Omental fat pad (tissue), 4 donors: Measurements from ENCODE around the gene DNMT1. TPM values are rescaled to one million over a fixed set of nuclear protein-coding genes. Genes with fewer than 3 reads are reported as not detected.
"Not testable (repeated sequence)": the region's sequence is repeated elsewhere in the genome, so short reads cannot be mapped to it uniquely, and the experiment has no call there.

Source experiments
- ATAC-seq: fragments of 150-250 bp; one replicate; pipeline ENCODE4 v1.9.1; 2016; ENCODE audit warnings: mild to moderate bottlenecking, moderate library complexity; ENCODE audit not compliant: low FRiP score
- DNase-seq: peaks from one replicate; pipeline ENCODE4 v3.0.0-alpha.2; 2019; ENCODE audit warnings: low spot score
- total RNA-seq, 4 donors: library from RNA; depleted of rRNA; stranded (reverse); fragments of >200 nt; gene quantifications; one replicate each; pipeline ENCODE4 v1.1.0, GENCODE V29; 2016
- TF ChIP-seq, protein P1 (sequence below), 3 donors: fragments of 450-650 bp; IDR thresholded peaks; one replicate each; pipeline ENCODE4 v1.5.1; 2016 to 2017; ENCODE audit warnings: antibody characterized with exemption in 3 of 3, mild to moderate bottlenecking in 3 of 3, moderate library complexity in 2 of 3

DNMT1 gene
- total RNA-seq, 4 donors from 2014 or later, result 38.4 to 84.7 (median 50.2) TPM

DNA sequence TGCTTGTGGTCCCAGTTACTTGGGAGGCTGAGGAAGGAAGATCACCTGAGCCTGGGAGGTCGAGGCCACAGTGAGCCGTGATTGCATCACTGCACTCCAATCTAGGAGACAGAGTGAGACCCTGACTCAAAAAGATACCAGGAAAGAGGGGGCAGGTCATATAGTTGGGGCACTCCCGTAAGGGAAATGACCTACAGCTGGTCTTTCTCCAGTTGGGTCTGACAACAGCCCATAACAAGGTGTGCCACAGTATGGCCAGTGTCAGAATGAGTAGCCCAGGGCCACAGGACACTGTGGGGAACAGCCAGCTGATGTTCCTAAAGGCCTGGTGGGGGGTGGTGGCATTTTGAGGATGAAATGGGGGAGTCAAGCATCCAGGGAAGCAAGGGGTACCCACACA, 10.8 kb downstream of the DNMT1 start:
- DNase-seq (no peak), ATAC-seq (no peak)
- TF ChIP-seq, protein P1, sequence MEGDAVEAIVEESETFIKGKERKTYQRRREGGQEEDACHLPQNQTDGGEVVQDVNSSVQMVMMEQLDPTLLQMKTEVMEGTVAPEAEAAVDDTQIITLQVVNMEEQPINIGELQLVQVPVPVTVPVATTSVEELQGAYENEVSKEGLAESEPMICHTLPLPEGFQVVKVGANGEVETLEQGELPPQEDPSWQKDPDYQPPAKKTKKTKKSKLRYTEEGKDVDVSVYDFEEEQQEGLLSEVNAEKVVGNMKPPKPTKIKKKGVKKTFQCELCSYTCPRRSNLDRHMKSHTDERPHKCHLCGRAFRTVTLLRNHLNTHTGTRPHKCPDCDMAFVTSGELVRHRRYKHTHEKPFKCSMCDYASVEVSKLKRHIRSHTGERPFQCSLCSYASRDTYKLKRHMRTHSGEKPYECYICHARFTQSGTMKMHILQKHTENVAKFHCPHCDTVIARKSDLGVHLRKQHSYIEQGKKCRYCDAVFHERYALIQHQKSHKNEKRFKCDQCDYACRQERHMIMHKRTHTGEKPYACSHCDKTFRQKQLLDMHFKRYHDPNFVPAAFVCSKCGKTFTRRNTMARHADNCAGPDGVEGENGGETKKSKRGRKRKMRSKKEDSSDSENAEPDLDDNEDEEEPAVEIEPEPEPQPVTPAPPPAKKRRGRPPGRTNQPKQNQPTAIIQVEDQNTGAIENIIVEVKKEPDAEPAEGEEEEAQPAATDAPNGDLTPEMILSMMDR (IDR thresholded peaks at IDR 0.05), result no peak

DNA sequence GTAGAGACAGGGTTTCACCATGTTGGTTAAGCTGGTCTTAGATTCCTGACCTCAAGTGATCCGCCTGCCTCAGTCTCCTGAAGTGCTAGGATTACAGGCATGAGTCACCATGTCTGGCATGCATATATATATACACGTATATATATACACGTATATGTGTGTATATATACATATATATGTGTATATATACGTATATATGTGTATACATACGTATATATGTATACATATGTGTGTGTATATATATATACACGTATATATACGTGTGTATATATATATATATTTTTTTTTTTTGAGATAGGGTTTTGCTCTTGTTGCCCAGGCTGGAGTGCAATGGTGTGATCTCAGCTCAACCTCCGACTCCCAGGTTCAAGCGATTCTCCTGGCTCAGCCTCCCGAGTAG, 11.9 kb downstream of the DNMT1 start:
- TF ChIP-seq, protein P1 (IDR thresholded peaks at IDR 0.05), result no peak
- DNase-seq (no peak), ATAC-seq (no peak)

- TF ChIP-seq, protein P1 (IDR thresholded peaks at IDR 0.05), result no peak
- no peak for DNase-seq
Observed at GRCh38 chr19:10182076-10182475, 12.7 kb downstream of the DNMT1 start.

GRCh38 chr19:10180459-10180858, 14.3 kb downstream of the DNMT1 start:
- TF ChIP-seq, protein P1 (IDR thresholded peaks at IDR 0.05), result no peak
- no peak for DNase-seq
- no peak for ATAC-seq

More at GRCh38 chr19:10182076-10182475, 12.7 kb downstream of the DNMT1 start:
- no peak for ATAC-seq

GRCh38 chr19:10180024-10180423, 14.7 kb downstream of the DNMT1 start:
- ATAC-seq, DNase-seq: not testable (repeated sequence)

DNA sequence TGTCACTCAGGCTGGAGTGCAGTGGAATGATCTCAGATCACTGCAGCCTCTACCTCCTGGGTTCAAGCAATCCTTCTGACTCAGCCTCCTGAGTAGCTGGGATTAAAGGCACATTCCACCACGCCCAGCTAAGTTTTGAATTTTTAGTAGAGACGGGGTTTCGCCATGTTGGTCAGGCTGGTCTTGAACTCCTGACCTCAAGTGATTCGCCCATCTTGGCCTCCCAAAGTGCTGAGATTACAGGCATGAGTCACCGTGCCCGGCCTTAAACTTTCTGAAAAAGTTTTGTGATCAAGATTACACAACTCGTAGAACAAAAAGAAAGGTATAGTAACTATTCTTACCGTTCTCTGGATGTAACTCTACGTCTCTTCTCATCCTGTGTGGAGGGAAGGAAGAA, 21.2 kb downstream of the DNMT1 start:
- TF ChIP-seq, protein P1 (IDR thresholded peaks at IDR 0.05), result no peak
- ATAC-seq (no peak), DNase-seq (no peak)

DNA sequence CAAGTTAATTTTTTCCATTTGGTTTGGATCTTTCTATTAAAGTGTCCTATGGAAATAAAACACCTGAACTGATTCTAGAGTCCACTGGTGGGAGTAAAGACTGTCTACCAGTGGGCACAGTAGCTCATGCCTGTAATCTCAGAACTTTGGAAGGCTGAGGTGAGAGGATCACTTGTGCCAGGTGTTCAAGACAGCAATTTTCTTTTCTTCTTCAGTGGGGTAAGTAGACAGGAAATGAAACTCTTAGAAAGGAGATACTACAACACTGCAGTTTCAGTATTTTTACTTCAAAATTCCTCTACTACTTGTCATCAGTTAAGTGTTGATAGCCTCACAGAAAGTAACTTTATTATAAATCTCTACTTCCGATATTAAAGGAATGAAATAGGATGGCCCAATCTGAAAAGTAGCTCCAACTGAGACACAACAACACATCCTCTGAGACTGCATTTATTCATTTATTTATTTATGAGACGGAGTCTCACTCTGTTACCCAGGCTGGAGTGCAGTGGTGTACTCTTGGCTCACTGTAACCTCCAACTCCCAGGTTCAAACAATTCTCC, 26.3 kb downstream of the DNMT1 start:
- no peak for DNase-seq
- no peak for ATAC-seq
- TF ChIP-seq, protein P1 (IDR thresholded peaks at IDR 0.05), result no peak
